Coronary artery (tissue), 2 donors: ENCODE data around the gene GNAO1.
A peak's percentile ranks its signal among the peaks of the same experiment; 100 is the strongest.

ENCODE experiments used
- DNase-seq: peaks from one replicate; pipeline ENCODE4 v3.0.0-alpha.2; 2017; ENCODE audit warnings: low spot score
- H3K27ac ChIP-seq, 2 donors: fragments of 200-600 bp; sonication (generic); one replicate each; pipeline ENCODE4 v1.5.1; 2016 to 2019
- H3K4me3 ChIP-seq: fragments of 200-600 bp; sonication (generic); 2 replicates; pipeline ENCODE4 v1.5.1; 2016; ENCODE audit warnings: mild to moderate bottlenecking, moderate library complexity
- TF ChIP-seq, protein P1 (sequence below): fragments of 200-600 bp; sonication (generic); IDR thresholded peaks from one replicate; pipeline ENCODE4 v1.5.1; 2019; ENCODE audit warnings: antibody characterized with exemption

Gene GNAO1

GRCh38 chr16:56258508-56259424 is 67.5 kb downstream of the GNAO1 start:
- Histone ChIP-seq H3K27ac (no peak overlapping the region), H3K4me3 (no peak overlapping the region)
- no peak for DNase-seq
- TF ChIP-seq, protein P1, sequence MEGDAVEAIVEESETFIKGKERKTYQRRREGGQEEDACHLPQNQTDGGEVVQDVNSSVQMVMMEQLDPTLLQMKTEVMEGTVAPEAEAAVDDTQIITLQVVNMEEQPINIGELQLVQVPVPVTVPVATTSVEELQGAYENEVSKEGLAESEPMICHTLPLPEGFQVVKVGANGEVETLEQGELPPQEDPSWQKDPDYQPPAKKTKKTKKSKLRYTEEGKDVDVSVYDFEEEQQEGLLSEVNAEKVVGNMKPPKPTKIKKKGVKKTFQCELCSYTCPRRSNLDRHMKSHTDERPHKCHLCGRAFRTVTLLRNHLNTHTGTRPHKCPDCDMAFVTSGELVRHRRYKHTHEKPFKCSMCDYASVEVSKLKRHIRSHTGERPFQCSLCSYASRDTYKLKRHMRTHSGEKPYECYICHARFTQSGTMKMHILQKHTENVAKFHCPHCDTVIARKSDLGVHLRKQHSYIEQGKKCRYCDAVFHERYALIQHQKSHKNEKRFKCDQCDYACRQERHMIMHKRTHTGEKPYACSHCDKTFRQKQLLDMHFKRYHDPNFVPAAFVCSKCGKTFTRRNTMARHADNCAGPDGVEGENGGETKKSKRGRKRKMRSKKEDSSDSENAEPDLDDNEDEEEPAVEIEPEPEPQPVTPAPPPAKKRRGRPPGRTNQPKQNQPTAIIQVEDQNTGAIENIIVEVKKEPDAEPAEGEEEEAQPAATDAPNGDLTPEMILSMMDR: no peak

- TF ChIP-seq, protein P1: no peak
- no peak overlapping the region for H3K27ac ChIP-seq
- no peak for DNase-seq
Observed at GRCh38 chr16:56259425-56259779, 68.1 kb downstream of the GNAO1 start.

DNA sequence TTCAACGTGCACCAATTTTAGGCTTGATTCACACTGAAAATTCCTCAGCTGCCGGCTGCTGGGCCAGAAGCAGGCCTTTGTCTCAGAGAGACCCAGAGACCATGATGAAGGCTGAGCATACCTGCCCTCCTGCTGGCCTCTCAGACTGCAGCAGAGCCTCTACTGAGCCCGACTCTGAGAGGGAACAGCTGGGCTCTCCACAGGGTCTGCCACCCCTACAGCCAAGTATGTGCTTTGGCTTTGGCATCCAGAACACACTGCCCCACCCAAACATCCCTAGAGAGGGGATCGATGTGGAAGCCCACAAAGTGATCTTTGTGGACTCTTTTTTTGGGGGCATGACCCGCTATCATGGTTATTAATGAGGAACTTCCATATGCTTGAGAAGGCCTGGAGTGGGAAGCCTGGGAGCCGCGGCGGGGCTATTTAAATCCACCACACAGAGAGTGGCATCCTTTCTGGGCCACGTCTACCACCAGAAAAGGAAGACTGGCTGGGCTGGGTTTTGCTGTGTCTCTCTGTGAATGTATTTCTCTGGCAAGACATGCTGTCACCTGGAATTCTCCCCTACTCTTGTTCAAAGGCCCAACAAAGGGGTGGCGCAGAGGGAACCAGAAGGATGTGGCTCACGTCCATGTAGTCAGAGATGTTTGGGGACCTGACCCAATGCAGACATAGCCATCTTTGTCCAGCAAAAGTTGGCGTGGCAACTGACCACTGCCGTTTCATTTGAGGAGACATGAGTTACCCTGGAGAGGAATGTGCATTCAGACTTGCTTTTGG is 69.3 kb downstream of the GNAO1 start:
- no peak for DNase-seq
- no peak overlapping the region for H3K27ac ChIP-seq
- H3K4me3 ChIP-seq: no peak overlapping the region
- TF ChIP-seq, protein P1: no peak

More at GRCh38 chr16:56259425-56259779, 68.1 kb downstream of the GNAO1 start:
- H3K4me3 ChIP-seq: no peak overlapping the region

DNA sequence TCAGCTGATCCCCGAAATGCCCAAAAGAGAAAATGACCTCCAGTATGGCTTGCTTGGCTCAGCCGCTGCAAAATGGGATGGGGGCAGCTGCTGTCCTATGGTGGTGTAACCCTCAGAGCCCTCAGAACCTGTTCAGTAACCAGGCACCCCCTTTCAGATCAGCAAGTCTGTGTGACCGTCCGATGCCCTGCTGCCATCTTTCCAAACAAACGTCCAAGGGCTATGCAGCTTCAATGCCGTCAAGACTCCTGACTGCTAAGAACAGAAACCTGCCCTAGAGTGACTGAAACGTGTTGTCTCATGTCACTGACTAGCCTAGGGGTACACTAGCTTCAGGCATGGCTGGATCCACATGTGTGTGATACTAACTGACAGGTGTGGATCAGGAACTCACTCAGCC is 70.4 kb downstream of the GNAO1 start:
- H3K4me3 ChIP-seq: no peak overlapping the region
- TF ChIP-seq, protein P1: no peak

DNA sequence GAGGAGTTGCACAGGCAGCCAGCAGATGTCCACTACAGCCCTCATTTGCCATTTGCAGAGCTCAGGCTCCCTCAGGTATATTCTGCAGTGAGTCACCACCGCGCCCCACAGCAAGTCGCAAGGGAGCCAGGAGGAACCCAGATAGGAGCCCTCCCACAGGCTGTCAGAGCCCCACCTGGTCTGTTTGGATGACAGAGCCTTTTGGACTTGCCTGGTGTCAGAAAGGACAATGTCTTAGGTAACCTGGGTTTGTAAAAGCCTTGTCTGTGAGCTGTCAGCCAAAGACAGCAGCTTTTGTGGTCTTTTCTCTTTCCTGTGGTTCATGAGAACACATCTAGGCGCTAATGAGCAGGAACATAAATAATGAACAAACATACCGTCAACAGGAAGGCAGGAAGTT is 70.9 kb downstream of the GNAO1 start:
- Histone ChIP-seq H3K27ac (no peak overlapping the region), H3K4me3 (no peak overlapping the region)
- TF ChIP-seq, protein P1: no peak
- DNase-seq: peak; percentile 35

More for the DNA sequence above, 70.4 kb downstream of the GNAO1 start:
- H3K27ac ChIP-seq: no peak overlapping the region
- peak; percentile 45 for DNase-seq

DNA sequence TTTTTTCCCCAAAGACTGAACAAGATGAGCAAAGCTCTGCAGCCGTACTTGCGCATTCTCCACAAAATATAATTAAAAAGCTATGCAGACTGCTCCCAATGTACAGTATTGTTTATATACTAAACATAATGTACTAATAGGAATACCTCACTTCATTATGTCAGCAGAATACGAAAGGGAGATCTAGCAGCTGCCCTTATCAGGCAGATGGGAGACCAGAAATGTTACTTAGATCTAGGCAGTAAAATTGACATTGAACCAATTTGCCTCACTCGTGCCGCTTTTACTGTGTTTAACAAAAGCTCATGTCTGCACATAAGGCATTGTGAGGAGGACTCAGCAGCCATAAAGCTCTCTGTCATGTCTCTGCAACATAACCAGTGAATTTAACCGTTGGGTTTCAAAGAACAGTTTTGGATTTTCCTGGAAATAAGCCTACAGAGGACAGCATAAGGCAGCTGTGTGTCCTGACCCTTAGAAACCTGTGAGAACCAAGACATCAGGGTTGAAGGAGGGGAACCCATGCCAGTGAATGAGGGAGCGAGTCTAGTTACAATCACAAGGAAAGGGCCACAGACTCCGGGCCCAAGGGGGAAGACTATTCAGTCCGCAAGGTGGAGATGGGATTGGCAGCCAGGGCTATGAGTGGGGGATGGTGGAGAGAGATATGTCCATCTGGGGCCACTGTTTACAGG is 71.4 kb downstream of the GNAO1 start:
- TF ChIP-seq, protein P1: no peak
- Histone ChIP-seq H3K27ac (peak overlapping the region in 1 of 2 donors; percentile 8), H3K4me3 (no peak overlapping the region)
- peak; percentile 26 for DNase-seq
